HepG2 (cell line): ENCODE data around the gene TNP2. TPM values are rescaled to one million over a fixed set of nuclear protein-coding genes. Genes with fewer than 3 reads are reported as not detected.

Experiments used
- ATAC-seq: fragments of 200-7000 bp; cut with Tn5 transposase; 3 replicates; pipeline ENCODE4 v1.9.1; 2020; ENCODE audit warnings: mild to moderate bottlenecking, moderate library complexity
- BruUV-seq: library from RNA; stranded (reverse); fragments of 400-500 nt; replicated peaks from 2 replicates; lab custom pipeline; 2021; lab: Mats Ljungman, UMichigan
- CTCF ChIA-PET: fragments of 300-600 bp; formaldehyde crosslinking; extraction: SDS; loops from one replicate; lab custom pipeline; 2021; ENCODE audit warnings: low total read pairs, inconsistent platforms, low intra/inter-chr PET ratio; lab: Yijun Ruan, JAX
- POLR2A ChIA-PET: fragments of 350-600 bp; sonication (Branson Sonifier 250); formaldehyde crosslinking; loops from one replicate; lab custom pipeline; 2020; ENCODE audit warnings: antibody characterized with exemption, inconsistent platforms; lab: Yijun Ruan, JAX
- DNase-seq: peaks from one replicate; pipeline ENCODE4 v3.0.0-alpha.2; 2015; ENCODE audit warnings: low spot score
- FAIRE-seq: peaks from 3 replicates; lab custom pipeline; 2011; peaks lifted over from hg19 to GRCh38; lab: Jason Lieb, UNC
- H2AFZ ChIP-seq: one replicate; pipeline ENCODE4 v1.6.1; 2011; ENCODE audit warnings: low read length, inconsistent platforms
- H3K27ac ChIP-seq: fragments of 300-600 bp; 3 replicates; pipeline ENCODE4 v1.8.0; 2011; ENCODE audit warnings: mixed run types, mild to moderate bottlenecking, mixed read lengths, low read length, inconsistent platforms; ENCODE audit not compliant: insufficient read depth; ENCODE audit errors: extremely low read length
- H3K27me3 ChIP-seq, 2 experiments: fragments of 200-600 bp in 1 of 2; 2 replicates in 1 of 2; 3 replicates in 1 of 2; pipeline versions ENCODE4 v1.6.0 to v1.8.0; 2011; ENCODE audit warnings: low read length in 2 of 2, mild to moderate bottlenecking in 2 of 2, moderate library complexity in 2 of 2, inconsistent platforms in 1 of 2; ENCODE audit not compliant: insufficient read depth in 2 of 2, control insufficient read depth in 1 of 2
- H3K36me3 ChIP-seq, 2 experiments: fragments of 200-600 bp in 1 of 2; replicated peaks in 1 of 2; 2 replicates in 1 of 2; 3 replicates in 1 of 2; pipeline versions ENCODE4 v1.5.1 to v1.8.0; 2011; ENCODE audit warnings: low read length in 2 of 2, inconsistent platforms in 1 of 2; ENCODE audit not compliant: insufficient read depth in 2 of 2, control insufficient read depth in 1 of 2
- H3K4me1 ChIP-seq: 2 replicates; pipeline ENCODE4 v1.5.1; 2012; ENCODE audit warnings: low read length, inconsistent platforms; ENCODE audit not compliant: insufficient read depth
- H3K4me2 ChIP-seq: 2 replicates; pipeline ENCODE4 v1.6.0; 2011; ENCODE audit warnings: low read depth, low read length, inconsistent platforms
- H3K4me3 ChIP-seq, 3 experiments: fragments of 200-600 bp in 1 of 3; sonication (generic), shearing (Covaris generic) in 1 of 3; replicated peaks in 1 of 3; 2 replicates each; pipeline ENCODE4 v1.5.1; 2011 to 2016; ENCODE audit warnings: low read length in 3 of 3, inconsistent platforms in 2 of 3, low read depth in 2 of 3, mild to moderate bottlenecking in 2 of 3, control low read depth in 1 of 3, mixed read lengths in 1 of 3; ENCODE audit not compliant: insufficient read depth in 1 of 3
- H3K79me2 ChIP-seq: one replicate; pipeline ENCODE4 v1.6.1; 2011; ENCODE audit warnings: low read length, inconsistent platforms; ENCODE audit not compliant: insufficient read depth
- H3K9ac ChIP-seq: 2 replicates; pipeline ENCODE4 v1.6.0; 2011; ENCODE audit warnings: mild to moderate bottlenecking, low read depth, low read length, inconsistent platforms; ENCODE audit not compliant: insufficient read depth
- H3K9me3 ChIP-seq: 2 replicates; pipeline ENCODE4 v1.5.1; 2012; ENCODE audit warnings: mild to moderate bottlenecking, low read length
- H4K20me1 ChIP-seq: 2 replicates; pipeline ENCODE4 v1.6.0; 2011; ENCODE audit warnings: inconsistent platforms, mild to moderate bottlenecking, low read length, moderate library complexity; ENCODE audit not compliant: insufficient read depth
- ATF7-NPFF ChIP-seq: sonication (generic); formaldehyde crosslinking; IDR thresholded peaks from 2 replicates; pipeline ENCODE4 v1.8.1; 2023; ENCODE audit warnings: mild to moderate bottlenecking, low read depth, missing genetic modification reagents, moderate library complexity
- BCL6 ChIP-seq: IDR thresholded peaks from 2 replicates; pipeline ENCODE4 v1.6.1; 2016; ENCODE audit warnings: missing genetic modification reagents, missing compliant biosample characterization
- CHD4 ChIP-seq: fragments of 200-600 bp; sonication (generic); IDR thresholded peaks from 2 replicates; pipeline ENCODE4 v1.7.0; 2017; ENCODE audit warnings: mild to moderate bottlenecking, low read length, borderline replicate concordance
- KLF9 ChIP-seq: IDR thresholded peaks from 2 replicates; pipeline ENCODE4 v1.6.1; 2016; ENCODE audit warnings: low read depth
- MBD4 ChIP-seq: IDR thresholded peaks from 2 replicates; pipeline ENCODE4 v1.6.1; 2012; ENCODE audit warnings: low read length, inconsistent platforms, borderline replicate concordance
- ZFP41 ChIP-seq: sonication (generic); formaldehyde crosslinking; IDR thresholded peaks from 2 replicates; pipeline ENCODE4 v1.4.0; 2020; ENCODE audit warnings: mild to moderate bottlenecking, missing genetic modification reagents, borderline replicate concordance
- ZMYM3 ChIP-seq: sonication (generic); formaldehyde crosslinking; IDR thresholded peaks from 2 replicates; pipeline ENCODE4 v1.5.1; 2020; ENCODE audit warnings: mild to moderate bottlenecking, missing genetic modification reagents
- WGBS: methylation state at CpG from one replicate; pipeline ENCODE4 v1.1.6; 2017; ENCODE audit warnings: low lambda C conversion rate; 5-methylcytosine and 5-hydroxymethylcytosine counted together
- in situ Hi-C: cut with HindIII; loops from 2 replicates; pipeline ENCODE4 v1.10.0; 2017; ENCODE audit warnings: low pct_unique_long_range_greater_than_20kb; ENCODE audit not compliant: extremely low pct_ligation_motif_present
- intact Hi-C: fragments of 100-400 bp; cut with micrococcal nuclease; formaldehyde crosslinking; loops from one replicate; pipeline ENCODE4 v1.10.0; 2022; ENCODE audit not compliant: unreplicated experiment
- polyA plus RNA-seq, 8 experiments: library from polyadenylated mRNA; depleted of rRNA in 3 of 8; stranded (reverse) in 7 of 8; unstranded in 1 of 8; fragments of >200 nt; fragmentation: Illumina TruSeq in 4 of 8; extraction: Trizol in 4 of 8; gene quantifications; 2 replicates each; pipeline versions ENCODE4 v1.2.1 to v1.2.3, GENCODE V29; 2011 to 2016; ENCODE audit warnings: low read depth in 4 of 8, missing spikeins in 1 of 8, mixed read lengths in 1 of 8; ENCODE audit not compliant: insufficient read depth in 1 of 8
- total RNA-seq, 5 experiments: library from RNA; depleted of rRNA; stranded (reverse); fragments of >200 nt; fragmentation: Illumina TruSeq; extraction: Trizol; gene quantifications; 2 replicates each; pipeline ENCODE4 v1.2.3, GENCODE V29; 2016; ENCODE audit warnings: low read depth in 1 of 5
- TF ChIP-seq, protein P1 (sequence below), 2 experiments: sonication (generic) in 1 of 2; formaldehyde crosslinking in 1 of 2; IDR thresholded peaks; 2 replicates each; pipeline versions ENCODE4 v1.4.0 to v1.6.1; 2018 to 2020; ENCODE audit warnings: missing genetic modification reagents in 2 of 2, borderline replicate concordance in 1 of 2, low read depth in 1 of 2, mild to moderate bottlenecking in 1 of 2, missing biosample characterization in 1 of 2
- TF ChIP-seq, protein P2 (sequence below): sonication (generic); formaldehyde crosslinking; IDR thresholded peaks from 2 replicates; pipeline ENCODE4 v1.4.0; 2020; ENCODE audit warnings: mild to moderate bottlenecking, low read depth, missing genetic modification reagents
- TF ChIP-seq, protein P3 (sequence below): IDR thresholded peaks from 2 replicates; pipeline ENCODE4 v1.6.1; 2016; ENCODE audit warnings: low read depth, missing genetic modification reagents, missing compliant biosample characterization

TNP2 gene
- total and polyA plus RNA-seq, 2 of the 13 experiments (the other 11 are each of a cell fraction or from before 2014, with no cell fraction given), result not detected

DNA sequence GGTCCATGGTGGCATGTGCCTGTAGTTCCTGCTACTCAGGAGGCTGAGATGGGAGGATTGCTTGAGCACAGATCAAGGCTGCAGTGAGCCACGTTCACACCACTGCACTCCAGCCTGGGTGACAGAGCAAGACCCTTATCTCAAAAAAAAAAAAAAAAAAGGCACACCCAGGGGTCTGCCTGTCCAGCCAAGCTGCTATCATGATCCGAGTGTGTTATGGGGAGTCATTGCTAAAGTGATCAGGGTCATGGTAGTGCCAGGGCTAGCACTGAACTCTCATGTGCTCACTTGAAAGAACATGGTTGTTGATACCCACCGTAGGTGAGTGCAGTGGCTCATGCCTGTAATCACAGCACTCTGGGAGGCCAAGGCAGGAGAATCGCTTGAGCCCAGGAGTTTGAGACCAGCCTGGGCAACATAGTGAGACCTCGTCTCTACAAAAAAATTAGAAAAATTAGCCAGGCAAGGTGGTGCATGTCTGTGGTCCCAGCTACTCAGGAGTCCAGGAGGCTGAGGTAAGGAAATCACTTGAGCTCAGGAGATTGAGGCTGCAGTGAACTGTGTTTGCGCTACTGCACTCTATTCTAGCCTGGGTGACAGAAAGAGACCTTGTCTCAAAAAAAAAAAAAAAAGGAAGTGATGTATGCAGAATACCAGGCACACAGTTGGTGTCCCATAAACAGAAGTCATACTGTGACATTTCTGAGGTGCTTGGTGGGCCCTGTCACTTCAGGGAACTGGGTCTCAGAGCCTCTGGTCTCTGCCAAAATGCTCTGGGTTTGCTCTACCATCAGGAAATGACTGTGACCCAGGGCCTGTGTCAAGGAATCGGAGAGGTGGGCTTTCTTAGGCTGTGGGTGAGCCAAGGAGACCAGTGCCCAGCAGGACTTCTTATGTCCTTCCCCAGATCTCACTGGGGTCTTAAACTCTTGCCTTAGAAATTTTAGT, 9.8 kb upstream of the TNP2 start (continued):
- TF ChIP-seq, protein P1, sequence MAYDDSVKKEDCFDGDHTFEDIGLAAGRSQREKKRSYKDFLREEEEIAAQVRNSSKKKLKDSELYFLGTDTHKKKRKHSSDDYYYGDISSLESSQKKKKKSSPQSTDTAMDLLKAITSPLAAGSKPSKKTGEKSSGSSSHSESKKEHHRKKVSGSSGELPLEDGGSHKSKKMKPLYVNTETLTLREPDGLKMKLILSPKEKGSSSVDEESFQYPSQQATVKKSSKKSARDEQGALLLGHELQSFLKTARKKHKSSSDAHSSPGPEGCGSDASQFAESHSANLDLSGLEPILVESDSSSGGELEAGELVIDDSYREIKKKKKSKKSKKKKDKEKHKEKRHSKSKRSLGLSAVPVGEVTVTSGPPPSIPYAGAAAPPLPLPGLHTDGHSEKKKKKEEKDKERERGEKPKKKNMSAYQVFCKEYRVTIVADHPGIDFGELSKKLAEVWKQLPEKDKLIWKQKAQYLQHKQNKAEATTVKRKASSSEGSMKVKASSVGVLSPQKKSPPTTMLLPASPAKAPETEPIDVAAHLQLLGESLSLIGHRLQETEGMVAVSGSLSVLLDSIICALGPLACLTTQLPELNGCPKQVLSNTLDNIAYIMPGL (CRISPR knock-in tag; IDR thresholded peaks at IDR 0.05; ENCODE audit: borderline replicate concordance in 1 of 2, low read depth in 1 of 2), result peak in 1 of 2 experiments; percentile 31; a peak in 1 of 4 replicates
- peak; percentile 83 for TF ChIP-seq CHD4

DNA sequence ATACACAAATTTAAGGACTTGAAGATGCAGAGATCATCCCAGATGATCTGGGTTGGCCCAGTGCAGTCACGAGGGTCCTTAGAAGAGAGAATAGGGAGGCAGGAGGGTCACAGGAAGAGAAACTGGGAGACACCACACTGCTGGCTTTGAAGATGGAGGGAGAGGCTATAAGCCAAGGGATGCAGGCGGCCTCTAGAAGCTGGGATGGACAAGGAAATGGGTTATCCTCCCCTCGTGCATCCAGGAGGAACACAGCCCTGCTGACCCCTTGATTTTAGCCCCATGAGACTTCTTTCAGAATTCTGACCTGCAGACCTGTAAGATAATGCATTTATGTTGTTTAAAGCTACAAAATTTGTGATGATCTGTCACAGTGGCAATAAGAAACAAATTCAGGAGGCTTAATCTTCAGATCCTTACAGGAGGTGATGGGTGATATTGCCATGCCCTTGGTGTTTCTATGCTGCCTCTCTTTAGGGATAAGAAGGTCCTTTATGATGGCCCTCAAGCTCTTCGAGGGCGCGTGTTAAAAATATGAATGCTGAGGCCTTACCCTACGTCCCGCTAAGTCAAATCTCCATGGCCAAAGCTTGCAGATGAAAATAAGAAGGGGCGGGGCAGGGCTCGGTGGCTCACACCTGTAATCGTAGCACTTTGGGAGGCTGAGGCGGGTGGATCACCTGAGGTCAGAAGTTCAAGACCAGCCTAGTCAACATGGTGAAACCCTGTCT, 8.6 kb upstream of the TNP2 start:
- peaks cover 98% of the 10 kb centered on the region for H3K4me1 ChIP-seq
- H3K9ac ChIP-seq, result no peak overlapping the region
- BruUV-seq, result no TSS peak
- H3K9me3 ChIP-seq, result no peaks in the 10 kb centered on the region
- H3K4me3 ChIP-seq, result no peak overlapping the region
- no peak overlapping the region for H3K4me2 ChIP-seq
- no peaks in the 10 kb centered on the region for H3K36me3 ChIP-seq
- ChIA-PET POLR2A (interaction anchor here (0.6 to 14.0 kb wide), 5 partner anchors 19 to 93 kb away, joined by 3 to 351 read pairs (median 45); partner anchors contain the start of gene SOCS1), CTCF (no interaction called here)
- ATAC-seq (no peak), FAIRE-seq (no peak), DNase-seq (no peak)
- intact Hi-C loops (loop anchor here (2.0 kb wide), 2 partner anchors 21 to 29 kb away; partner anchors contain the start of gene SOCS1), in situ Hi-C loops (no loop called here)
- no peak overlapping the region for H2AFZ ChIP-seq
- H3K27ac ChIP-seq, result peak overlapping the region; percentile 97
- H3K79me2 ChIP-seq, result no peaks in the 10 kb centered on the region
- no peaks in the 10 kb centered on the region for H4K20me1 ChIP-seq
- whole genome bisulfite sequencing, result 94% methylated on average over 12 of the region's 12 CpGs
- no peaks in the 10 kb centered on the region for H3K27me3 ChIP-seq
- TF ChIP-seq, protein P2, sequence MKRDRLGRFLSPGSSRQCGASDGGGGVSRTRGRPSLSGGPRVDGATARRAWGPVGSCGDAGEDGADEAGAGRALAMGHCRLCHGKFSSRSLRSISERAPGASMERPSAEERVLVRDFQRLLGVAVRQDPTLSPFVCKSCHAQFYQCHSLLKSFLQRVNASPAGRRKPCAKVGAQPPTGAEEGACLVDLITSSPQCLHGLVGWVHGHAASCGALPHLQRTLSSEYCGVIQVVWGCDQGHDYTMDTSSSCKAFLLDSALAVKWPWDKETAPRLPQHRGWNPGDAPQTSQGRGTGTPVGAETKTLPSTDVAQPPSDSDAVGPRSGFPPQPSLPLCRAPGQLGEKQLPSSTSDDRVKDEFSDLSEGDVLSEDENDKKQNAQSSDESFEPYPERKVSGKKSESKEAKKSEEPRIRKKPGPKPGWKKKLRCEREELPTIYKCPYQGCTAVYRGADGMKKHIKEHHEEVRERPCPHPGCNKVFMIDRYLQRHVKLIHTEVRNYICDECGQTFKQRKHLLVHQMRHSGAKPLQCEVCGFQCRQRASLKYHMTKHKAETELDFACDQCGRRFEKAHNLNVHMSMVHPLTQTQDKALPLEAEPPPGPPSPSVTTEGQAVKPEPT (CRISPR knock-in tag), result no peak
- TF ChIP-seq, protein P3, sequence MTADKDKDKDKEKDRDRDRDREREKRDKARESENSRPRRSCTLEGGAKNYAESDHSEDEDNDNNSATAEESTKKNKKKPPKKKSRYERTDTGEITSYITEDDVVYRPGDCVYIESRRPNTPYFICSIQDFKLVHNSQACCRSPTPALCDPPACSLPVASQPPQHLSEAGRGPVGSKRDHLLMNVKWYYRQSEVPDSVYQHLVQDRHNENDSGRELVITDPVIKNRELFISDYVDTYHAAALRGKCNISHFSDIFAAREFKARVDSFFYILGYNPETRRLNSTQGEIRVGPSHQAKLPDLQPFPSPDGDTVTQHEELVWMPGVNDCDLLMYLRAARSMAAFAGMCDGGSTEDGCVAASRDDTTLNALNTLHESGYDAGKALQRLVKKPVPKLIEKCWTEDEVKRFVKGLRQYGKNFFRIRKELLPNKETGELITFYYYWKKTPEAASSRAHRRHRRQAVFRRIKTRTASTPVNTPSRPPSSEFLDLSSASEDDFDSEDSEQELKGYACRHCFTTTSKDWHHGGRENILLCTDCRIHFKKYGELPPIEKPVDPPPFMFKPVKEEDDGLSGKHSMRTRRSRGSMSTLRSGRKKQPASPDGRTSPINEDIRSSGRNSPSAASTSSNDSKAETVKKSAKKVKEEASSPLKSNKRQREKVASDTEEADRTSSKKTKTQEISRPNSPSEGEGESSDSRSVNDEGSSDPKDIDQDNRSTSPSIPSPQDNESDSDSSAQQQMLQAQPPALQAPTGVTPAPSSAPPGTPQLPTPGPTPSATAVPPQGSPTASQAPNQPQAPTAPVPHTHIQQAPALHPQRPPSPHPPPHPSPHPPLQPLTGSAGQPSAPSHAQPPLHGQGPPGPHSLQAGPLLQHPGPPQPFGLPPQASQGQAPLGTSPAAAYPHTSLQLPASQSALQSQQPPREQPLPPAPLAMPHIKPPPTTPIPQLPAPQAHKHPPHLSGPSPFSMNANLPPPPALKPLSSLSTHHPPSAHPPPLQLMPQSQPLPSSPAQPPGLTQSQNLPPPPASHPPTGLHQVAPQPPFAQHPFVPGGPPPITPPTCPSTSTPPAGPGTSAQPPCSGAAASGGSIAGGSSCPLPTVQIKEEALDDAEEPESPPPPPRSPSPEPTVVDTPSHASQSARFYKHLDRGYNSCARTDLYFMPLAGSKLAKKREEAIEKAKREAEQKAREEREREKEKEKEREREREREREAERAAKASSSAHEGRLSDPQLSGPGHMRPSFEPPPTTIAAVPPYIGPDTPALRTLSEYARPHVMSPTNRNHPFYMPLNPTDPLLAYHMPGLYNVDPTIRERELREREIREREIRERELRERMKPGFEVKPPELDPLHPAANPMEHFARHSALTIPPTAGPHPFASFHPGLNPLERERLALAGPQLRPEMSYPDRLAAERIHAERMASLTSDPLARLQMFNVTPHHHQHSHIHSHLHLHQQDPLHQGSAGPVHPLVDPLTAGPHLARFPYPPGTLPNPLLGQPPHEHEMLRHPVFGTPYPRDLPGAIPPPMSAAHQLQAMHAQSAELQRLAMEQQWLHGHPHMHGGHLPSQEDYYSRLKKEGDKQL (CRISPR knock-in tag), result no peak
- TF ChIP-seq ZMYM3 (CRISPR knock-in tag), result no peak
- TF ChIP-seq BCL6 (CRISPR knock-in tag), result no peak
- TF ChIP-seq KLF9 (CRISPR knock-in tag), result no peak
- TF ChIP-seq MBD4, result no peak
- no peak for TF ChIP-seq ZFP41 (CRISPR knock-in tag)
- TF ChIP-seq ATF7-NPFF, result 0 out of 2 replicates have a peak, but pooled peaks have one; percentile 8
